GM19467 (cell line): Measurements from ENCODE around the gene DACH1.

Experiments
- ATAC-seq: cut with Tn5 transposase; IDR thresholded peaks from one replicate; pipeline ENCODE4 v1.9.1; 2021; ENCODE audit warnings: mild to moderate bottlenecking, moderate library complexity; ENCODE audit not compliant: unreplicated experiment

Gene DACH1

GRCh38 chr13:71593566-71593965, 273.4 kb downstream of the DACH1 start:
- no peak for ATAC-seq

- no peak for ATAC-seq
These were observed 275.6 kb downstream of the DACH1 start for GRCh38 chr13:71591374-71591773.

GRCh38 chr13:71590654-71591148, 276.3 kb downstream of the DACH1 start:
- no peak for ATAC-seq

- no peak for ATAC-seq
These were observed 278.0 kb downstream of the DACH1 start for GRCh38 chr13:71589032-71589431.

DNA sequence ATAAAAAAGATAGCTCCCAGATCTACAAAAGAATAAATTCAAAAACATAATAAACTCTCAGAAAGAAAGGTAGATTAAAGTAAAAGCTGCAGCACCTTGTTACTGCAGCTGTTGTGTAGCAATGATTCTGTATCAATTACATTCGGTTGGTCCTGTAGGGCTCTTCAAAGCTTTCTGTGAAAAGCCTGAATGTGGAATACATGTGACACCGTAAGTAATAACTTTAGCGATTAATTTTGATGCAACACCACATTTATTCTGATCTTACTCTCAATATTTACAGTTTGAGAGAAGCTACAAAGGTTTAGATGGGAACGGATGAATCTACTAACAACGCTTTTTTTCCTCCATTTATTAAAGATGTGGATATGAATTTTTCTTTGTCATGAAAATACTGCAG, 279.2 kb downstream of the DACH1 start:
- no peak for ATAC-seq

GRCh38 chr13:71587193-71587592, 279.8 kb downstream of the DACH1 start:
- no peak for ATAC-seq

DNA sequence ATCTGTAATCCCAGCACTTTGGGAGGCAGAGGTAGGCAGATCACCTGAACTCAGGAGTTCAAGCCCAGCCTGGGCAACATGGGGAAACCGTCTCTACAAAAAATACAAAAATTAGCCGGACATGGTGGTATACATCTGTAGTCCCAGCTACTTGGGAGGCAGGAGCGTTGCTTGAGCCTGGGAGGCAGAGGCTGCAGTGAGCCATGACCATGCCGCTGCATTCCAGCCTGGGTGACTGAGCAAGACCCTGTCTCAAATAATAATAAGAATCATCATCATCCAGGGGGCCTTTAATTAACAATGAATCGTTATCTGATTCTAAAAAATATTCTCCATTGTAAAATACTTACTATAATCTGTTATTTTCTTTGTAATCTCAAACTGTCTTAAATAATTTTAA, 283.4 kb downstream of the DACH1 start:
- ATAC-seq = no peak

- ATAC-seq = no peak
These were observed 286.4 kb downstream of the DACH1 start for GRCh38 chr13:71580614-71581013.

GRCh38 chr13:71578048-71578447, 289.0 kb downstream of the DACH1 start:
- ATAC-seq = no peak

GRCh38 chr13:71577127-71577526, 289.9 kb downstream of the DACH1 start:
- no peak for ATAC-seq

- ATAC-seq = no peak
These were observed 290.4 kb downstream of the DACH1 start for GRCh38 chr13:71576571-71576970.

DNA sequence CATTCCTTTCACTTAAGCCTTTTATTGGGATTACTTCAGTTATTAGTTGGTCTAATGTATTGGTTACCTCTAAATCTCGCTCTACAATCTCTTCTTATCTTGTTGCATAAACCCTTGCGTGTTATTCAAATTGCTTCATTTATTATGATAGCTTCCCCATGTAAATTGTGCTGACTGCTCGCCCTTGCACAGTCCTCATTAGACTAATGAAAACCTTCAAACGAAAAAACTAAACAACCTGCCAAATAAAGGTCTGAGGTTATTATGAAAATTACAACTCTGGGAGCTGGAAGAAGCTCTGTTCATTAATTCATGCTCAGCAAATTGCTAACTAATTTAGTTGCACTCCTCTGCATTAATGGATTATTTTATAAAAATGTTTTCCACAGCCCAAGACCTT, 320.1 kb downstream of the DACH1 start:
- ATAC-seq = no peak

DNA sequence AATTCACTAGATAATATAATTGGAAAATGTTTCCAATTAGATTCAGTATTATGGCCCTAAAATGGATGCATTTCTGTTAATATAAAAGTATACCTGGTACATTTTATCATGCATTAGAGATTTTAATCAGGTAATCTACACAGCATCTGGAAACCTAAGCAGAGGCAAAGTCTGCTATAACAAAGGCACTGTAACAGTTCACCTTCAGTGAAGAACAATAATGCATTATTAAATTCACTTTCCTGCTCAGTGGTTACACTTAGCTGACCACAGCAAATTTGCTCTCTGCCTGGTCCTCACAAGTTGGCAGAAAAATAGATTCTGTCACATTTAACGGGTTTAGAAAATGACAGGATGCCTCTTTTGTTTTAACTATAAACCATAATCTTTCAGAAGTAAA, 326.9 kb downstream of the DACH1 start:
- no peak for ATAC-seq

GRCh38 chr13:71536201-71536600, 330.8 kb downstream of the DACH1 start:
- no peak for ATAC-seq

DNA sequence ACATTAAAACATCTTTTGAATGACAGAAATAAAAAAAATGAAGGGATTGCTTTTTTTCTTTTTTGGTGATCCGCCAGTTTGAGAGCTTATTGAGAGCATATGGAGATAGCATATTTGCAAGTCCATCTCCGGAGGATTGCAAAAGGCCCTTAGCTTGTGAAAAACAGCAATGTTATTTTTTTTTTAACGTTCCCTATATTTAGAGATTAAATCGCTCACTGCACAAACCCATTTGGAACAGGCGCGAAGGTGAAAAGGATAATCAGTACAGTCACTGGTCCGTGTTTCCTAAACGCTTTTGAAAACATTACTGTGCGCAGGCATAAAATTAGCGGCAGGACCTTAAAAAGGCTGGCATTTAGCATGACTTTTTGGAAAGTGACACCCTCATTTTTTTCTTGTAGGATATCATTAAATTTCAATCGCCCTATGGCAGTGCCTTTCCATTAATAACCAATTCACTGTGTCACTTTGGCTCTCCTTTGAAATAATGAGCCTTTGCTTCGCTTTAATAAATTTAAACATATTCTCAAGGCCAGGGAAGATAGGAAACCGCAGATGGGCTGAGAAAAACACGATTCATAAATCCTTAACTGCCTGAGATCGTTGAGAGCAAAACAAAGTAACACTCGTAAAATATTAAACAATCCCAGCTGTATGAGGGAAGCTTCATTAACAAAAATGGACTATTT, 342.2 kb downstream of the DACH1 start:
- ATAC-seq = no peak

DNA sequence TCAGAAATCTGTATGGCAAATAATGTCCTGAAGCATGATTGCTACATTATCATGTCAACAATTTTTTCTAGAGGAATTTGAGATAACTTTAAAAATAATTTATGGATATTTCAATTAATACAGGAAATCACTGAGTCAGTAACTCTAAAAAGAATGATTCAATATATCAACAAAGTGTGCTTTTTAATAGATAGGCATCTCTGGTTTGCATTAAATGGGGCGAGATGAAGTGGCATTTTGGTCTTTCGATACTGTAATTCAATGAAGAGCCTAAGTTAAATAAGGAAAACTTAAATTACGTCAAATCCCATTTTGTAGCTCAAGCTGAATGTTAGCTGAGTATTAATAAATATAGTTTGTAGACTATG, 342.8 kb downstream of the DACH1 start:
- no peak for ATAC-seq

DNA sequence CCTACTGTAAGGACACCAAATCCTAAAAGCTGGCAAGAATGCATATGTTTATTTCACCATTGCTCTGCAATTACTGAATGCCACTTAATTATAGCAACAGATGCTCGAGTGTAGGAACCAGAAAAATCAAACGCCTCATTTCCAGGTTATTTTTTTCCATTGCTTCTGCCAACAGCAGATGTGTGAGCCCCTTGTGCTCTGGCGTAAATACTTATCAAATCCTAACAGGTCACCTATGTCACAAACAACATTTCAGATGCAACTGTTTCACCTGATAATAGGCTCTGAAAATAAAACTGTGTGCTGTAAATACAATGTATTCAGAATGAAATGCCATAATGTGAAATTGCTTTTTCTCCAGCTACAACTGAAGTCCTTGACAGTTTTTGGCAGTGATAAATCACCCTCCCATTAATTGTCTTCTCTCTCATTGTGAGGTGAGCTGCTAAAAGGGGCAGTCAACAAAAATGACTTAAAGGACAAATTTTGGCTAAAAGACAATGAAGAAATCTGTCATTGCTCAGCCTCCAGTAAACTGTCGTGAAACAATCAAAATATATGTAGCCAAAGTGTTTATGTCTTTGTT, 344.0 kb downstream of the DACH1 start:
- no peak for ATAC-seq

GRCh38 chr13:71517004-71517403, 350.0 kb downstream of the DACH1 start:
- no peak for ATAC-seq

GRCh38 chr13:71516521-71516920, 350.5 kb downstream of the DACH1 start:
- ATAC-seq = no peak

DNA sequence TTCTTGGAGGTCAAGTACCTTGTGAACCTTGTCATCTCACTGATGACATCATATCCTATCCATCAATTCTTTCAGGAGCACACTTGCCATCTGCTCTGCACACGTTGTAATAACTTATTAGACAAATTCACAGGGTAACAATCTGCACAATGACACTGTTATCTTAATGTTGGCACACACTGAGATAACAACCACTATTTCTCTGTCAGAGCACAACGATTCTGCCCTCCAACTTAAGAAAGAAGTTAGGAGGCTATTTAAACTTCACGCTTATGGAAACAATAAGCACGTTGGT, 351.3 kb downstream of the DACH1 start:
- no peak for ATAC-seq

GRCh38 chr13:71514900-71515743, 351.9 kb downstream of the DACH1 start:
- ATAC-seq = no peak

DNA sequence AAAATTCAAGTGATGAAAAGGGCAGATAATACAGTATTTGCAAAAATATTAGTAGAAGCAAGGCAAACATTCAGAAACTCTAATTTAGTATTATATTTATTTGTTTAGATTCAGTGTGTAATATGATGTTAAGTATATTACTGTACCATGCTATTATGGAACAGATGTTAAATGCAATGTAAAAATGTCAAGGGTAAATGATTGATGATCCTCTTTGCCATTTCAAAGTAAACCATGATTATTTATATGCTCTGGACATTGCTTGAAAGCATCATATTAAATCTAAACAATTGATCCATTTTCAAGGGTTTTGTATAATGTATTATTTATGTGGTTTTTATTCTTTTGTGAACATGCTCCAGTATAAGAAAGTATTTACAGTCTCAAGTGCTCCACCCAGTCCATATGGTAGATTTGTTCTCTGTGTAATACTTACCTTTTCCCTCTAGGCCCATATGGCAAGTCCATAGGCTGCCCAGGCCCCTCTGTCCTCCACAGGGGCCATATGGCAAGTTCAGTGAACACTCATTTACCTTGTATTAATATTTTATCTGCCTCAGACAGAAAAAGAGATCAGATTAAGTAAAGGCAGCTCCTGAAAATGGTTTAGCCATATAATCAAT, 353.5 kb downstream of the DACH1 start:
- ATAC-seq = no peak
